Panc1 (cell line): ENCODE results near the gene PCGF5.

Experiments used
- POLR2AphosphoS5 ChIP-seq: IDR thresholded peaks from 2 replicates; pipeline ENCODE4 v1.6.1; 2012; ENCODE audit warnings: mild to moderate bottlenecking, low read depth, low read length, moderate library complexity
- SIN3A ChIP-seq: IDR thresholded peaks from 2 replicates; pipeline ENCODE4 v1.6.1; 2012; ENCODE audit warnings: low read depth, mild to moderate bottlenecking, low read length, moderate library complexity, borderline replicate concordance; ENCODE audit not compliant: insufficient read depth
- TCF7L2 ChIP-seq: IDR thresholded peaks from 2 replicates; pipeline ENCODE4 v1.6.1; 2011; ENCODE audit warnings: mild to moderate bottlenecking, low read depth, low read length, inconsistent platforms
- TF ChIP-seq, protein P1 (sequence below), 2 experiments: IDR thresholded peaks; 2 replicates each; pipeline ENCODE4 v1.6.1; 2011 to 2012; ENCODE audit warnings: low read depth in 2 of 2, control low read depth in 1 of 2, low read length in 1 of 2, mild to moderate bottlenecking in 1 of 2, moderate library complexity in 1 of 2; ENCODE audit not compliant: insufficient read depth in 1 of 2
- TF ChIP-seq, protein P2 (sequence below): fragments of 450-650 bp; IDR thresholded peaks from 2 replicates; pipeline ENCODE4 v1.5.1; 2017; ENCODE audit warnings: mild to moderate bottlenecking

DNA sequence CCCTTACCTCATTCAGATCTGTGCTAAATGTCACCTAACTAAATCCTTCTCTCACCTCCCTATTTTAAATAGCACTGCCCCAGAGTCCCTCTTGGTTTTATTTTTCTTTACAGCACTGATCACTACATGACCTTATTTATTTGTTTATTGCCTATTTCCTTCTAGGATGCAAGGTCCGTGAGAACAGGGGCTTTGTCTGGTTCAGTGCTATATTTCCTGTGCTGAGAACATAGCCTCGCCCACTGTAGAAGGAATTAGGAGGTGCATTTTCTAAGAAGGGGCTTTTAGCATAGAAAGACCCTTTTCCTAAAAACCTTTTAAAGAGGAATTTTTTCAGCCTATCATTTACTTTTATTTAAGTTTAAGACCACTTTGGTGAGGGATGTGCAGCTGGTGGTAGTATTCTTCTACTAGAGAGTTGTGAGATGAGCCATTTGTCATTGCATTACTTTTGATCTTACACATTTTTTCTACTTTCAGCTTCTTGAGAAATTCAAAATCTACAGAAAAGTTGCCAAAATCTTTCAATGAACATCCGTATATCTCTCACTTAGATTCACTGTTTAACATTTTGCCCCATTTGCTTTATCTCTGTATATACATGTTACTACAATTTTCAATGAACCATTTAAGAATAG lies 13.5 kb upstream of the PCGF5 start:
- TF ChIP-seq, protein P1, sequence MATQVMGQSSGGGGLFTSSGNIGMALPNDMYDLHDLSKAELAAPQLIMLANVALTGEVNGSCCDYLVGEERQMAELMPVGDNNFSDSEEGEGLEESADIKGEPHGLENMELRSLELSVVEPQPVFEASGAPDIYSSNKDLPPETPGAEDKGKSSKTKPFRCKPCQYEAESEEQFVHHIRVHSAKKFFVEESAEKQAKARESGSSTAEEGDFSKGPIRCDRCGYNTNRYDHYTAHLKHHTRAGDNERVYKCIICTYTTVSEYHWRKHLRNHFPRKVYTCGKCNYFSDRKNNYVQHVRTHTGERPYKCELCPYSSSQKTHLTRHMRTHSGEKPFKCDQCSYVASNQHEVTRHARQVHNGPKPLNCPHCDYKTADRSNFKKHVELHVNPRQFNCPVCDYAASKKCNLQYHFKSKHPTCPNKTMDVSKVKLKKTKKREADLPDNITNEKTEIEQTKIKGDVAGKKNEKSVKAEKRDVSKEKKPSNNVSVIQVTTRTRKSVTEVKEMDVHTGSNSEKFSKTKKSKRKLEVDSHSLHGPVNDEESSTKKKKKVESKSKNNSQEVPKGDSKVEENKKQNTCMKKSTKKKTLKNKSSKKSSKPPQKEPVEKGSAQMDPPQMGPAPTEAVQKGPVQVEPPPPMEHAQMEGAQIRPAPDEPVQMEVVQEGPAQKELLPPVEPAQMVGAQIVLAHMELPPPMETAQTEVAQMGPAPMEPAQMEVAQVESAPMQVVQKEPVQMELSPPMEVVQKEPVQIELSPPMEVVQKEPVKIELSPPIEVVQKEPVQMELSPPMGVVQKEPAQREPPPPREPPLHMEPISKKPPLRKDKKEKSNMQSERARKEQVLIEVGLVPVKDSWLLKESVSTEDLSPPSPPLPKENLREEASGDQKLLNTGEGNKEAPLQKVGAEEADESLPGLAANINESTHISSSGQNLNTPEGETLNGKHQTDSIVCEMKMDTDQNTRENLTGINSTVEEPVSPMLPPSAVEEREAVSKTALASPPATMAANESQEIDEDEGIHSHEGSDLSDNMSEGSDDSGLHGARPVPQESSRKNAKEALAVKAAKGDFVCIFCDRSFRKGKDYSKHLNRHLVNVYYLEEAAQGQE (IDR thresholded peaks at IDR 0.05; ENCODE audit: insufficient read depth in 1 of 2, low read depth in 2 of 2, low read length in 1 of 2): no peak
- TF ChIP-seq, protein P2, sequence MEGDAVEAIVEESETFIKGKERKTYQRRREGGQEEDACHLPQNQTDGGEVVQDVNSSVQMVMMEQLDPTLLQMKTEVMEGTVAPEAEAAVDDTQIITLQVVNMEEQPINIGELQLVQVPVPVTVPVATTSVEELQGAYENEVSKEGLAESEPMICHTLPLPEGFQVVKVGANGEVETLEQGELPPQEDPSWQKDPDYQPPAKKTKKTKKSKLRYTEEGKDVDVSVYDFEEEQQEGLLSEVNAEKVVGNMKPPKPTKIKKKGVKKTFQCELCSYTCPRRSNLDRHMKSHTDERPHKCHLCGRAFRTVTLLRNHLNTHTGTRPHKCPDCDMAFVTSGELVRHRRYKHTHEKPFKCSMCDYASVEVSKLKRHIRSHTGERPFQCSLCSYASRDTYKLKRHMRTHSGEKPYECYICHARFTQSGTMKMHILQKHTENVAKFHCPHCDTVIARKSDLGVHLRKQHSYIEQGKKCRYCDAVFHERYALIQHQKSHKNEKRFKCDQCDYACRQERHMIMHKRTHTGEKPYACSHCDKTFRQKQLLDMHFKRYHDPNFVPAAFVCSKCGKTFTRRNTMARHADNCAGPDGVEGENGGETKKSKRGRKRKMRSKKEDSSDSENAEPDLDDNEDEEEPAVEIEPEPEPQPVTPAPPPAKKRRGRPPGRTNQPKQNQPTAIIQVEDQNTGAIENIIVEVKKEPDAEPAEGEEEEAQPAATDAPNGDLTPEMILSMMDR: no peak
- TF ChIP-seq POLR2AphosphoS5 (no peak), TCF7L2 (no peak), SIN3A (no peak)
